Smooth muscle cell (in vitro differentiated cells): ENCODE measurements around the gene PXDN. TPM values are rescaled to one million over a fixed set of nuclear protein-coding genes. Genes with fewer than 3 reads are reported as not detected.
A peak's percentile ranks its signal among the peaks of the same experiment; 100 is the strongest.

Source experiments
- DNase-seq: peaks from one replicate; lab custom pipeline; 2025; ENCODE audit not compliant: unreplicated experiment; lab: John Stamatoyannopoulos, UW
- H2AFZ ChIP-seq: fragments of 200-600 bp; sonication (generic); 2 replicates; pipeline ENCODE4 v1.6.0; 2016; ENCODE audit warnings: antibody characterized with exemption, low read depth, mild to moderate bottlenecking
- H3F3A ChIP-seq: fragments of 200-600 bp; sonication (generic); 2 replicates; pipeline ENCODE4 v1.6.0; 2017; ENCODE audit warnings: antibody characterized with exemption, low read depth
- H3K27ac ChIP-seq: fragments of 200-600 bp; sonication (generic); 2 replicates; pipeline ENCODE4 v1.5.1; 2016; ENCODE audit warnings: low read depth, mild to moderate bottlenecking
- H3K27me3 ChIP-seq: fragments of 200-600 bp; sonication (generic); 2 replicates; pipeline ENCODE4 v1.6.1; 2016; ENCODE audit warnings: low read depth, mild to moderate bottlenecking
- H3K36me3 ChIP-seq: fragments of 200-600 bp; sonication (generic); 2 replicates; pipeline ENCODE4 v1.5.1; 2016; ENCODE audit warnings: low read depth
- H3K4me1 ChIP-seq: fragments of 200-600 bp; sonication (generic); 2 replicates; pipeline ENCODE4 v1.5.1; 2016; ENCODE audit warnings: low read depth
- H3K4me2 ChIP-seq: fragments of 200-600 bp; sonication (generic); 2 replicates; pipeline ENCODE4 v1.6.0; 2016; ENCODE audit warnings: mild to moderate bottlenecking
- H3K4me3 ChIP-seq: fragments of 200-600 bp; sonication (generic); 2 replicates; pipeline ENCODE4 v1.5.1; 2016; ENCODE audit warnings: mild to moderate bottlenecking
- H3K79me2 ChIP-seq: fragments of 200-600 bp; sonication (generic); 2 replicates; pipeline ENCODE4 v1.6.0; 2016; ENCODE audit warnings: low read depth, mild to moderate bottlenecking
- H3K9ac ChIP-seq: fragments of 200-600 bp; sonication (generic); 2 replicates; pipeline ENCODE4 v1.6.0; 2016; ENCODE audit warnings: low read depth
- H3K9me3 ChIP-seq: fragments of 200-600 bp; sonication (generic); replicated peaks from 2 replicates; pipeline ENCODE4 v1.5.1; 2016; ENCODE audit warnings: low read depth
- H4K20me1 ChIP-seq: fragments of 200-600 bp; sonication (generic); 2 replicates; pipeline ENCODE4 v1.6.0; 2016; ENCODE audit warnings: low read depth
- CTCF ChIP-seq: fragments of 200-600 bp; sonication (generic); IDR thresholded peaks from 2 replicates; pipeline ENCODE4 v1.5.1; 2017; ENCODE audit warnings: borderline replicate concordance, mild to moderate bottlenecking, antibody characterized with exemption; ENCODE audit not compliant: insufficient read depth, poor library complexity, severe bottlenecking
- WGBS: methylation state at CpG from one replicate; pipeline ENCODE4 v1.1.7; 2016; ENCODE audit warnings: low lambda C conversion rate; 5-methylcytosine and 5-hydroxymethylcytosine counted together
- polyA plus RNA-seq: library from polyadenylated mRNA; unstranded; fragments of >200 nt; fragmentation: Nextera tagmentation; extraction: Ambion mirVana; gene quantifications from 2 replicates; pipeline ENCODE4 v1.2.1, GENCODE V29; 2016
- total RNA-seq: library from RNA; depleted of rRNA; stranded (reverse); fragments of >200 nt; gene quantifications from 2 replicates; pipeline ENCODE4 v1.2.3, GENCODE V29; 2014

The PXDN gene
- total and polyA plus RNA-seq, 2 experiments from 2014 or later: 328 to 333 TPM

- H3K27ac ChIP-seq: no peak overlapping the region
- H3K4me1 ChIP-seq: peaks cover 21% of the 10 kb centered on the region
- DNase-seq: no peak
- no peak for TF ChIP-seq CTCF
- no peak overlapping the region for H3K4me2 ChIP-seq
- peaks cover 19% of the 10 kb centered on the region for H3F3A ChIP-seq
- no peaks in the 10 kb centered on the region for H3K9me3 ChIP-seq
- H3K27me3 ChIP-seq: no peaks in the 10 kb centered on the region
- peaks cover 9% of the 10 kb centered on the region for H4K20me1 ChIP-seq
- H3K9ac ChIP-seq: no peak overlapping the region
- no peaks in the 10 kb centered on the region for H3K79me2 ChIP-seq
- WGBS: 78% methylated on average over 9 of the region's 9 CpGs
- no peak overlapping the region for H3K4me3 ChIP-seq
- no peak overlapping the region for H2AFZ ChIP-seq
- peaks cover 11% of the 10 kb centered on the region for H3K36me3 ChIP-seq
Observed at GRCh38 chr2:1627628-1628381, 116.5 kb downstream of the PXDN start.

DNA sequence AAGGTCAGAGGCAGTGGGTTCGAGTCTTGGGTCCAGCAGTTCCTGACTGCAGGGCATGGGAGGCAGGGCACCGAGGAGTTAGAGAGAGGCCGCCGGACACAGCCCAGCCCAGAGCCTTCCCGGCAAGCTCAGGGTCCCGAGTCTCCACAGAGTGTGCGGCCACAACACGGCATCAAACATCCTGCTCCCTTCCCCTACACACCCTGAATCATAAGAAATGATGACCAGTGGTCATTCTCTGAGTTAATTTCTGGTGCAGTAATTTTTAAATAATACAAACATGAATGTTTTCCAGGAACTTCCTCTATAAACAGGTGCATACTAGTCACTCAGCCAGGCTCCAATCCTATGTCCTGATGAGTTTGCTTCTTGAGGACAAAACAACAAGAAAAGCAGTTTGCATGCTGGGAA, 118.0 kb downstream of the PXDN start:
- Histone ChIP-seq H3K4me3 (no peak overlapping the region), H2AFZ (no peak overlapping the region), H3K27ac (no peak overlapping the region), H3K9ac (no peak overlapping the region), H3K4me2 (no peak overlapping the region), H3K36me3 (peaks cover 11% of the 10 kb centered on the region), H4K20me1 (no peaks in the 10 kb centered on the region), H3F3A (peaks cover 15% of the 10 kb centered on the region), H3K9me3 (no peaks in the 10 kb centered on the region), H3K4me1 (peaks cover 21% of the 10 kb centered on the region), H3K27me3 (no peaks in the 10 kb centered on the region), H3K79me2 (no peaks in the 10 kb centered on the region)
- no peak for TF ChIP-seq CTCF
- DNase-seq: no peak
- WGBS: 70% methylated on average over 8 of the region's 8 CpGs

DNA sequence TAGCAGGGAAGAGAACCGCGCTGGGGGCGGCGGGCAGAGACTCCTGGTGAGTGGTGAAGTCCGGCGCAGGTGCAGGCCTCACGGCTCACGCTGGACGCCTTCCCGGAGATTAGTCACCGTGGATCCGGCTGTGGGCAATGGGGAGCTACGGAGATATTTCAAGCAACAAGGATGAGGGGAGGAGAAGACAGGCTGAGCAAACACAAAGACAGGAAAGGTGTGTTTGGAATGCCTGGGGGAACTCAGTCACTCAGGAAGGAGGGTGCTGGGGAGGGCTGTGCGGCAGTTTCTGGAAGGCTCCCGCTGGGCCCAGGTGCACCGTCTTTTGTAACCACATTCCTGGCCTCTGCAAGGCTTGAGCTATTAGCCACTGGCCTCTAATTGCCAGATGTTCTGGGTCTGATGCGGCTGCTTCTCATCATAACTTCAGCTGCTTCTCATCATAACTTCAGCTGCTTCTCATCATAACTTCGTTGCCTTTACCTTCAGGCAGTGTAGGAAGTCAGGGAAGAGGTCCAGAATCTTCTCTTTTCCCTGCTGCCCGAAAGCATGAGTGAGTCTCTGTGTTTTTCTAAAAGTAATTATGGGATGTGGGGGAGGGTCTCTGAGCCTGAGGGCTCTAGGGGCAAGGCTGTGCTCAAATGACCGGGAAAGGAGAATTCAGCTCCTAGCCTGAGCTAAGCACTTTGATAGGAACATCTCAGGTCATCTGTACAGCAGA, 118.9 kb downstream of the PXDN start:
- Histone ChIP-seq H3K27me3 (no peaks in the 10 kb centered on the region), H3F3A (peaks cover 12% of the 10 kb centered on the region), H3K4me1 (peaks cover 21% of the 10 kb centered on the region), H3K36me3 (peaks cover 8% of the 10 kb centered on the region), H3K4me2 (peak overlapping the region; percentile 63), H3K27ac (peak overlapping the region; percentile 30), H4K20me1 (no peaks in the 10 kb centered on the region), H3K9ac (no peak overlapping the region), H3K9me3 (no peaks in the 10 kb centered on the region), H3K4me3 (no peak overlapping the region), H3K79me2 (no peaks in the 10 kb centered on the region), H2AFZ (no peak overlapping the region)
- WGBS: 18% methylated on average over 20 of the region's 20 CpGs
- no peak for DNase-seq
- TF ChIP-seq CTCF: no peak
